ENCODE data around the gene UBE2N.

DNA sequence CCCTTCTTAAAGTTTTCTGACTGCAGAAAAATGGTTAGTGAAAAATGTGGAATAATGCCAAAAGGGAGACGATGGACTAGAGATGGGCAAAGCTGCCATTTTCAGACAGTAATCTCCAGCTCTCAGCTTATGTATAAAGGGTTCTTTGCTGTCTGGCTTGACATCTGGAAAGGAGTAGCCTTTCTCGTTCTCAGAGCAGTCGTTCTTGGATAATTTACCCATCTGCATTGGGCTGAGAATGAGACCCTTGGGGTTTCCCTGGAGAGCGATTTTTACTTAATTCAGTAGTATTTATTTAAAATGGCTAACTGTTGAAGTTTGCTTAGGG, 62.8 kb downstream of the UBE2N start:
- TF ChIP-seq, protein P1, sequence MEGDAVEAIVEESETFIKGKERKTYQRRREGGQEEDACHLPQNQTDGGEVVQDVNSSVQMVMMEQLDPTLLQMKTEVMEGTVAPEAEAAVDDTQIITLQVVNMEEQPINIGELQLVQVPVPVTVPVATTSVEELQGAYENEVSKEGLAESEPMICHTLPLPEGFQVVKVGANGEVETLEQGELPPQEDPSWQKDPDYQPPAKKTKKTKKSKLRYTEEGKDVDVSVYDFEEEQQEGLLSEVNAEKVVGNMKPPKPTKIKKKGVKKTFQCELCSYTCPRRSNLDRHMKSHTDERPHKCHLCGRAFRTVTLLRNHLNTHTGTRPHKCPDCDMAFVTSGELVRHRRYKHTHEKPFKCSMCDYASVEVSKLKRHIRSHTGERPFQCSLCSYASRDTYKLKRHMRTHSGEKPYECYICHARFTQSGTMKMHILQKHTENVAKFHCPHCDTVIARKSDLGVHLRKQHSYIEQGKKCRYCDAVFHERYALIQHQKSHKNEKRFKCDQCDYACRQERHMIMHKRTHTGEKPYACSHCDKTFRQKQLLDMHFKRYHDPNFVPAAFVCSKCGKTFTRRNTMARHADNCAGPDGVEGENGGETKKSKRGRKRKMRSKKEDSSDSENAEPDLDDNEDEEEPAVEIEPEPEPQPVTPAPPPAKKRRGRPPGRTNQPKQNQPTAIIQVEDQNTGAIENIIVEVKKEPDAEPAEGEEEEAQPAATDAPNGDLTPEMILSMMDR (conservative IDR thresholded peaks at IDR 0.05; ENCODE audit: low read depth, low read length): no peak
- TF ChIP-seq EZH2phosphoT487 (IDR thresholded peaks at IDR 0.05; ENCODE audit: borderline replicate concordance, low read length) (no peak), EZH2 (IDR thresholded peaks at IDR 0.05; ENCODE audit: low read length, unreplicated experiment) (no peak)

Data from PC-3 (cell line).